Natural killer cell (primary cell): ENCODE results near the gene USP4. TPM values are rescaled to one million over a fixed set of nuclear protein-coding genes. Genes with fewer than 3 reads are reported as not detected.
A peak's percentile ranks its signal among the peaks of the same experiment; 100 is the strongest.

Experiments used
- ATAC-seq, 3 donors: fragments of 150-1000 bp in 2 of 3; fragments of 200-7000 bp in 1 of 3; cut with Tn5 transposase; 1 replicate in 1 of 3; 2 replicates in 2 of 3; pipeline ENCODE4 v1.10.0; 2021; ENCODE audit warnings: mild to moderate bottlenecking in 2 of 3, moderate library complexity in 2 of 3
- DNase-seq, 2 donors: peaks; one replicate each; pipeline versions ENCODE4 v3.0.0 to v3.0.0-alpha.2; 2013 to 2021; ENCODE audit warnings: mixed read lengths in 1 of 2
- H3K27ac ChIP-seq: one replicate; pipeline ENCODE4 v1.5.1; 2013; ENCODE audit warnings: mild to moderate bottlenecking, low read length
- H3K27me3 ChIP-seq: one replicate; pipeline ENCODE4 v1.6.1; 2013; ENCODE audit warnings: low read length; ENCODE audit not compliant: control insufficient read depth, insufficient read depth
- H3K36me3 ChIP-seq: one replicate; pipeline ENCODE4 v1.6.1; 2013; ENCODE audit warnings: low read length; ENCODE audit not compliant: control insufficient read depth, insufficient read depth
- H3K4me1 ChIP-seq: one replicate; pipeline ENCODE4 v1.6.1; 2013; ENCODE audit warnings: low read length; ENCODE audit not compliant: control insufficient read depth, insufficient read depth
- H3K4me3 ChIP-seq: one replicate; pipeline ENCODE4 v1.5.1; 2013; ENCODE audit warnings: low read length
- H3K9me3 ChIP-seq: one replicate; pipeline ENCODE4 v1.6.1; 2013; ENCODE audit warnings: low read length; ENCODE audit not compliant: control insufficient read depth, insufficient read depth
- H3K27ac Mint-ChIP-seq, 2 donors: one replicate each; pipeline ENCODE4 v1.8.0; 2022; ENCODE audit warnings: mild to moderate bottlenecking in 2 of 2, mixed read lengths in 2 of 2, moderate library complexity in 1 of 2
- H3K27me3 Mint-ChIP-seq, 2 donors: one replicate each; pipeline ENCODE4 v1.8.0; 2022; ENCODE audit warnings: low read depth in 2 of 2, mixed read lengths in 2 of 2
- H3K36me3 Mint-ChIP-seq: one replicate; pipeline ENCODE4 v1.8.0; 2022; ENCODE audit warnings: mixed read lengths
- H3K4me1 Mint-ChIP-seq, 2 donors: one replicate each; pipeline ENCODE4 v1.8.0; 2022; ENCODE audit warnings: mixed read lengths in 2 of 2
- H3K4me3 Mint-ChIP-seq: one replicate; pipeline ENCODE4 v1.8.0; 2022; ENCODE audit warnings: mild to moderate bottlenecking, moderate library complexity, mixed read lengths
- H3K9me3 Mint-ChIP-seq, 2 donors: one replicate each; pipeline ENCODE4 v1.8.0; 2022; ENCODE audit warnings: mixed read lengths in 2 of 2
- CTCF ChIP-seq: fragments of 200-600 bp; IDR thresholded peaks from one replicate; pipeline ENCODE4 v1.8.0; 2022; ENCODE audit warnings: antibody characterized with exemption
- WGBS: methylation state at CpG from one replicate; pipeline ENCODE4 v1.1.7; 2013; ENCODE audit warnings: missing lambda C conversion rate; ENCODE audit not compliant: insufficient coverage; 5-methylcytosine and 5-hydroxymethylcytosine counted together
- intact Hi-C: fragments of 100-400 bp; cut with micrococcal nuclease; formaldehyde crosslinking; loops from one replicate; pipeline ENCODE4 v1.14.2; 2022
- total RNA-seq, 4 donors: library from RNA; stranded (reverse); fragments of 120-200 nt in 1 of 4; gene quantifications; one replicate each; pipeline versions ENCODE4 v1.2.3 to v1.2.4, GENCODE V29; 2013 to 2022

The USP4 gene
- total RNA-seq, 3 donors from 2014 or later (not counting 1 experiment from before 2014, with no cell fraction given) = 110 to 138 (median 135) TPM

- Mint-ChIP-seq H3K9me3 (no peaks in the 10 kb centered on the region), H3K27me3 (no peaks in the 10 kb centered on the region), H3K4me3 (no peak overlapping the region), H3K4me1 (peaks cover 28 to 47% of the 10 kb centered on the region in 2 donors), H3K27ac (peak overlapping the region; percentile 10 to 73), H3K36me3 (no peaks in the 10 kb centered on the region)
- H3K27ac ChIP-seq = no peak overlapping the region
- ATAC-seq = no peak
- no peak for DNase-seq
- peaks cover 50% of the 10 kb centered on the region for H3K36me3 ChIP-seq
- 93% methylated on average over 6 of the region's 6 CpGs for WGBS
- H3K27me3 ChIP-seq = no peaks in the 10 kb centered on the region
- H3K9me3 ChIP-seq = no peaks in the 10 kb centered on the region
- H3K4me1 ChIP-seq = no peaks in the 10 kb centered on the region
- intact Hi-C loops = no loop called here
- TF ChIP-seq CTCF = no peak
- H3K4me3 ChIP-seq = no peak overlapping the region
These were observed 30.9 kb upstream of the USP4 start for GRCh38 chr3:49370585-49371290.

DNA sequence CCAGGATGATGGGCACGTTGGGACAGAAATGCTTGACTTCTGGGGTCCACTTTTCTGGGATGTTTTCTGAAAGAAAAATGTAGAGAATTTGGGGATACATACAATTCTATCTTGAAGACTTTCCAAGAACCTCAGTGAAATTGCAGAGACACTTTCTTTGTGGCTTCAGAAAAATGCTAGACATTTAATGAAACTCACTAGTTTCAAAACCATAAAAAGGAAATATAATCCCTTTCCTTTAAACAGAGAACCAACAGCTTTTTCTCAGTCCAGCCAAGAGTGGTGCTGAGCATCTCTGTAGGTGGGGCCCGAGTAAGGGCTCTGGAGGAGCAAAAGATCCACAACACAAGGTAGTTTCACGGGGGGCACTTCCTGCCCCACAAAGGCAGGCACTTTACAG, 22.7 kb upstream of the USP4 start:
- Mint-ChIP-seq H3K4me3 (no peak overlapping the region), H3K27me3 (no peaks in the 10 kb centered on the region), H3K4me1 (peaks cover 6 to 8% of the 10 kb centered on the region in 2 donors), H3K9me3 (no peaks in the 10 kb centered on the region), H3K27ac (peak overlapping the region; percentile 46 to 56), H3K36me3 (peaks cover 6% of the 10 kb centered on the region)
- no peak for DNase-seq
- Histone ChIP-seq H3K36me3 (peaks cover 44% of the 10 kb centered on the region), H3K4me1 (peaks cover 9% of the 10 kb centered on the region), H3K27ac (no peak overlapping the region), H3K27me3 (no peaks in the 10 kb centered on the region), H3K9me3 (no peaks in the 10 kb centered on the region), H3K4me3 (no peak overlapping the region)
- intact Hi-C loops = no loop called here
- ATAC-seq = no peak
- TF ChIP-seq CTCF = no peak
- 80% methylated on average over 3 of the region's 3 CpGs for WGBS

- Mint-ChIP-seq H3K36me3 (peaks cover 6% of the 10 kb centered on the region), H3K4me3 (peak overlapping the region; percentile 93), H3K27ac (peak overlapping the region; percentile 87 to 94), H3K27me3 (no peaks in the 10 kb centered on the region), H3K9me3 (no peaks in the 10 kb centered on the region), H3K4me1 (peaks cover 18 to 21% of the 10 kb centered on the region in 2 donors)
- DNase-seq = no peak
- Histone ChIP-seq H3K9me3 (no peaks in the 10 kb centered on the region), H3K27ac (no peak overlapping the region), H3K27me3 (no peaks in the 10 kb centered on the region), H3K36me3 (peaks cover 32% of the 10 kb centered on the region), H3K4me3 (no peak overlapping the region), H3K4me1 (peaks cover 21% of the 10 kb centered on the region)
- 93% methylated on average over 1 of the region's 2 CpGs for WGBS
- intact Hi-C loops = no loop called here
- no peak for TF ChIP-seq CTCF
- no peak for ATAC-seq
These were observed 19.8 kb upstream of the USP4 start for GRCh38 chr3:49359623-49360022.

DNA sequence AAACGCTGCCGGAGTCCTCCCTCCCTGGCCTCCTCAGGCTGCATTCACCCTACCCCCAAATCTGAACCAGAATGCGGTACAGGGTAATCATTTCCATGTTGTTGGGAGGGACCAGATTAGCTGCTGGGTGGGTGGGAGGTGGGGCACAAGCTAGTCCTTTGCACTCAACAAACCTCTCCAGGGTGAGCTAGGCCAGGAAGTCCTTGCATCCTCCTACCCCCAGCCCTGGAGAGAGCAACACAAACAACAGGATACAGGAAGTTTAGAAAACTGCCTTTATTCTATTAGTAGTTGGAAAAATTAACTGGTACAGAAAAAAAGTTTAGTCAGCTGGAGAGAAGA, 19.0 kb upstream of the USP4 start:
- peaks cover 21% of the 10 kb centered on the region for H3K4me1 ChIP-seq
- H3K4me3 Mint-ChIP-seq = peak overlapping the region; percentile 93
- 50% methylated on average over 1 of the region's 3 CpGs for WGBS
- no peaks in the 10 kb centered on the region for H3K9me3 Mint-ChIP-seq
- ATAC-seq (no peak), DNase-seq (no peak)
- H3K27me3 Mint-ChIP-seq = no peaks in the 10 kb centered on the region
- no peaks in the 10 kb centered on the region for H3K27me3 ChIP-seq
- TF ChIP-seq CTCF = no peak
- peaks cover 32% of the 10 kb centered on the region for H3K36me3 ChIP-seq
- peak overlapping the region; percentile 87 to 94 for H3K27ac Mint-ChIP-seq
- H3K27ac ChIP-seq = peak overlapping the region; percentile 85
- H3K9me3 ChIP-seq = no peaks in the 10 kb centered on the region
- intact Hi-C loops = no loop called here
- H3K4me1 Mint-ChIP-seq = peaks cover 18 to 21% of the 10 kb centered on the region in 2 donors
- H3K4me3 ChIP-seq = peak overlapping the region; percentile 65
- H3K36me3 Mint-ChIP-seq = peaks cover 6% of the 10 kb centered on the region
